ENCODE measurements around the gene NDUFS7.

- TF ChIP-seq, protein P1, sequence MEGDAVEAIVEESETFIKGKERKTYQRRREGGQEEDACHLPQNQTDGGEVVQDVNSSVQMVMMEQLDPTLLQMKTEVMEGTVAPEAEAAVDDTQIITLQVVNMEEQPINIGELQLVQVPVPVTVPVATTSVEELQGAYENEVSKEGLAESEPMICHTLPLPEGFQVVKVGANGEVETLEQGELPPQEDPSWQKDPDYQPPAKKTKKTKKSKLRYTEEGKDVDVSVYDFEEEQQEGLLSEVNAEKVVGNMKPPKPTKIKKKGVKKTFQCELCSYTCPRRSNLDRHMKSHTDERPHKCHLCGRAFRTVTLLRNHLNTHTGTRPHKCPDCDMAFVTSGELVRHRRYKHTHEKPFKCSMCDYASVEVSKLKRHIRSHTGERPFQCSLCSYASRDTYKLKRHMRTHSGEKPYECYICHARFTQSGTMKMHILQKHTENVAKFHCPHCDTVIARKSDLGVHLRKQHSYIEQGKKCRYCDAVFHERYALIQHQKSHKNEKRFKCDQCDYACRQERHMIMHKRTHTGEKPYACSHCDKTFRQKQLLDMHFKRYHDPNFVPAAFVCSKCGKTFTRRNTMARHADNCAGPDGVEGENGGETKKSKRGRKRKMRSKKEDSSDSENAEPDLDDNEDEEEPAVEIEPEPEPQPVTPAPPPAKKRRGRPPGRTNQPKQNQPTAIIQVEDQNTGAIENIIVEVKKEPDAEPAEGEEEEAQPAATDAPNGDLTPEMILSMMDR (IDR thresholded peaks at IDR 0.05; ENCODE audit: low read depth, low read length): no peak
- TF ChIP-seq POLR2A (IDR thresholded peaks at IDR 0.05; ENCODE audit: extremely low read depth, insufficient read length) (no peak), MYC (IDR thresholded peaks at IDR 0.05; ENCODE audit: low read depth, low read length) (no peak)
- TF ChIP-seq, protein P2, sequence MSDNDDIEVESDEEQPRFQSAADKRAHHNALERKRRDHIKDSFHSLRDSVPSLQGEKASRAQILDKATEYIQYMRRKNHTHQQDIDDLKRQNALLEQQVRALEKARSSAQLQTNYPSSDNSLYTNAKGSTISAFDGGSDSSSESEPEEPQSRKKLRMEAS (IDR thresholded peaks at IDR 0.05; ENCODE audit: low read depth, low read length): no peak
These were observed 9.3 kb downstream of the NDUFS7 start for GRCh38 chr19:1392939-1393530.

Measured in NB4 (cell line).